Kidney (tissue), 14 donors: Measurements from ENCODE around the gene TMEM178A. TPM values are rescaled to one million over a fixed set of nuclear protein-coding genes. Genes with fewer than 3 reads are reported as not detected.
A peak's percentile ranks its signal among the peaks of the same experiment; 100 is the strongest.

ENCODE experiments used
- DNase-seq, 5 donors: peaks; one replicate each; pipeline ENCODE4 v3.0.0-alpha.2; 2013 to 2020
- FAIRE-seq: peaks from 2 replicates; lab custom pipeline; 2012; peaks lifted over from hg19 to GRCh38; lab: Jason Lieb, UNC
- H3K27ac ChIP-seq, 2 donors: one replicate each; pipeline ENCODE4 v1.7.0; 2013; ENCODE audit warnings: low read depth in 2 of 2, low read length in 2 of 2, inconsistent platforms in 1 of 2
- H3K27me3 ChIP-seq: one replicate; pipeline ENCODE4 v1.7.1; 2013; ENCODE audit warnings: low read length, inconsistent platforms; ENCODE audit not compliant: control insufficient read depth, insufficient read depth
- H3K36me3 ChIP-seq, 3 donors: one replicate each; pipeline versions ENCODE4 v1.7.0 to v1.7.1; 2013; ENCODE audit warnings: low read length in 3 of 3, control low read depth in 1 of 3, inconsistent platforms in 1 of 3; ENCODE audit not compliant: insufficient read depth in 3 of 3, control insufficient read depth in 2 of 3
- H3K4me1 ChIP-seq, 3 donors: one replicate each; pipeline versions ENCODE4 v1.7.0 to v1.7.1; 2013; ENCODE audit warnings: low read length in 3 of 3, inconsistent platforms in 1 of 3, low read depth in 1 of 3; ENCODE audit not compliant: control insufficient read depth in 2 of 3, insufficient read depth in 2 of 3
- H3K4me3 ChIP-seq, 3 donors: one replicate each; pipeline versions ENCODE4 v1.7.0 to v1.8.1; 2013; ENCODE audit warnings: low read length in 3 of 3, control low read depth in 1 of 3, inconsistent platforms in 1 of 3
- H3K9ac ChIP-seq, 3 donors: one replicate each; pipeline versions ENCODE4 v1.7.0 to v1.7.1; 2013; ENCODE audit warnings: low read length in 3 of 3, control low read depth in 1 of 3, inconsistent platforms in 1 of 3
- H3K9me3 ChIP-seq, 3 donors: one replicate each; pipeline versions ENCODE4 v1.7.0 to v1.7.1; 2013; ENCODE audit warnings: low read length in 3 of 3, control low read depth in 1 of 3, inconsistent platforms in 1 of 3; ENCODE audit not compliant: control insufficient read depth in 2 of 3, insufficient read depth in 1 of 3
- CTCF ChIP-seq: IDR thresholded peaks from 3 replicates; pipeline ENCODE4 v1.5.1; 2012; ENCODE audit warnings: mild to moderate bottlenecking, moderate library complexity, borderline replicate concordance; ENCODE audit not compliant: insufficient read depth; ENCODE audit errors: extremely low read depth
- intact Hi-C: fragments of 100-400 bp; cut with DNase I; formaldehyde crosslinking; loops from one replicate; pipeline ENCODE4 v1.11.1; 2022
- polyA plus RNA-seq: library from polyadenylated mRNA; stranded (reverse); fragments of 350-450 nt; fragmentation: Illumina TruSeq; extraction: RNeasy Lipid Tissue Mini Kit (QIAGEN cat#74804); gene quantifications from one replicate; pipeline ENCODE4 v1.2.3, GENCODE V29; 2014; ENCODE audit warnings: low read depth, low replicate concordance; ENCODE audit not compliant: insufficient read depth
- total RNA-seq: library from RNA; stranded (reverse); fragmentation: NEBNext Ultra II Directional; extraction: Animal tissue kit (Norgen Biotek cat#: 25700); gene quantifications from one replicate; pipeline ENCODE4 v1.2.1, GENCODE V29; 2021
- donor health status: control.
- donor health status: control.
- donor health status: control.
- donor health status: control.
- donor health status: control.
- donor health status: DM: yes; HTN: yes; CAD: no.
- donor health status: Normal renal cell carcinoma (clear cell type).

Gene TMEM178A
- total and polyA plus RNA-seq, 2 donors from 2014 or later, result 5.7 to 48.0 TPM

GRCh38 chr2:39739386-39739785, 73.7 kb downstream of the TMEM178A start:
- no peaks in the 10 kb centered on the region for H3K9me3 ChIP-seq
- no peak for TF ChIP-seq CTCF
- FAIRE-seq (no peak), DNase-seq (no peak)
- H3K9ac ChIP-seq, result no peak overlapping the region
- peaks cover 0 to 35% (median 24%) of the 10 kb centered on the region in 3 donors for H3K36me3 ChIP-seq
- H3K4me1 ChIP-seq, result peaks cover 0 to 3% (median 0%) of the 10 kb centered on the region in 3 donors
- no peak overlapping the region for H3K4me3 ChIP-seq
- H3K27ac ChIP-seq, result no peak overlapping the region
- intact Hi-C loops, result no loop called here
- no peaks in the 10 kb centered on the region for H3K27me3 ChIP-seq

DNA sequence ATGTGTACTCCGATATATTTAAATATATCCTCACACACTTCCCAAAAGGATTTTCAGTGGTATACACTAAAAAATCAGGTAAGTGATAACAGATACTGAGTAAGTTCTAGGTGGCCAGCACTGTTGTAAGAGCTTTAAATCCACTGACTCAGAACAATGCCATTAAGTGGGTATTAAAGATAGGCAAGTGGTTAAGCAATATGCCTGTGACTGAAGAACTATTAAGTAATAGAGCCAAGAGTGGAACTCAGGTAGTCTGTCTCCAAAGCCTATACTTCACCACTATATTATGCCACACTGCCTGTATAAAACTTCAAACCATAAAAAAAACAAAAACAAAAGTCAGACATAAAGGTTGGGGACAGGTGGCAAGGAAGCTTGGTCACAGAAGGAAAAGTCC, 76.2 kb downstream of the TMEM178A start:
- no peak for DNase-seq
- H3K9me3 ChIP-seq, result no peaks in the 10 kb centered on the region
- no peak for FAIRE-seq
- no peak overlapping the region for H3K4me3 ChIP-seq
- no peak overlapping the region for H3K27ac ChIP-seq
- no peak for TF ChIP-seq CTCF
- H3K36me3 ChIP-seq, result peaks cover 0 to 23% (median 10%) of the 10 kb centered on the region in 3 donors
- no peak overlapping the region for H3K9ac ChIP-seq
- intact Hi-C loops, result no loop called here
- peaks cover 0 to 3% (median 0%) of the 10 kb centered on the region in 3 donors for H3K4me1 ChIP-seq
- H3K27me3 ChIP-seq, result no peaks in the 10 kb centered on the region

- Histone ChIP-seq H3K36me3 (peaks cover 0 to 15% (median 8%) of the 10 kb centered on the region in 3 donors), H3K4me1 (peaks cover 0 to 3% (median 0%) of the 10 kb centered on the region in 3 donors), H3K27ac (no peak overlapping the region), H3K9me3 (no peaks in the 10 kb centered on the region), H3K9ac (no peak overlapping the region), H3K4me3 (no peak overlapping the region), H3K27me3 (no peaks in the 10 kb centered on the region)
- intact Hi-C loops, result no loop called here
- FAIRE-seq (no peak), DNase-seq (no peak)
- TF ChIP-seq CTCF, result no peak
Measured at GRCh38 chr2:39743269-39743776, 77.6 kb downstream of the TMEM178A start.

- Histone ChIP-seq H3K4me3 (no peak overlapping the region), H3K36me3 (peaks cover 8 to 42% (median 19%) of the 10 kb centered on the region in 3 donors), H3K27ac (no peak overlapping the region), H3K9ac (no peak overlapping the region), H3K27me3 (no peaks in the 10 kb centered on the region), H3K9me3 (no peaks in the 10 kb centered on the region), H3K4me1 (no peaks in the 10 kb centered on the region)
- intact Hi-C loops, result no loop called here
- FAIRE-seq (peak; percentile 32), DNase-seq (no peak)
- no peak for TF ChIP-seq CTCF
Measured at GRCh38 chr2:39755466-39755865, 89.7 kb downstream of the TMEM178A start.
